HTR-8/SVneo (cell line): ENCODE measurements around the gene GCNT2.
A peak's percentile ranks its signal among the peaks of the same experiment; 100 is the strongest.

ENCODE experiments used
- DNase-seq: peaks from one replicate; pipeline ENCODE4 v3.0.0; 2011; ENCODE audit warnings: low spot score, mixed read lengths; ENCODE audit not compliant: insufficient read length
- FAIRE-seq: peaks from 2 replicates; lab custom pipeline; 2011; peaks lifted over from hg19 to GRCh38; lab: Jason Lieb, UNC

Gene GCNT2

GRCh38 chr6:10541591-10541990 lies 20.4 kb downstream of the GCNT2 start:
- no peak for DNase-seq
- no peak for FAIRE-seq

DNA sequence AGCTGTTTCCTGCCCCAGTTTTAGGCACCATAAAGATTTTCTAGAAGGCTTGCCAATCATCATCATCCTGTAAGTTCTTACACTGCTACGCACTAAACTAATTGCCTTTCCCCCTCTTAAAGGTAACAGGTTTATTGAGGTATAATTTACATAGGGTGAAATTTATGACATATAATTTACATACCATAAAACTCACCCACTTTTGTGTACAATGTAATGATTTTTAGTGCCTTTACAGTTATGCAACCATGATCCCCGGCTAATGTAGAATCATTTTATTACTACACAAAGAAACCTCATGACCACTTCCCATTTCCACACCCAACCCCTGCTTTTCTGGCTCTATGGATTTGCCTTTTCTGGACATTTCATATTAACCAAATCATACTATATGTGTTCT lies 21.1 kb downstream of the GCNT2 start:
- DNase-seq (no peak), FAIRE-seq (no peak)

GRCh38 chr6:10543488-10543887 lies 22.3 kb downstream of the GCNT2 start:
- no peak for DNase-seq
- no peak for FAIRE-seq

- DNase-seq (no peak), FAIRE-seq (no peak)
Measured at GRCh38 chr6:10545482-10545881, 24.3 kb downstream of the GCNT2 start.

- no peak for DNase-seq
- FAIRE-seq, result no peak
Measured at GRCh38 chr6:10547809-10548208, 26.7 kb downstream of the GCNT2 start.

DNA sequence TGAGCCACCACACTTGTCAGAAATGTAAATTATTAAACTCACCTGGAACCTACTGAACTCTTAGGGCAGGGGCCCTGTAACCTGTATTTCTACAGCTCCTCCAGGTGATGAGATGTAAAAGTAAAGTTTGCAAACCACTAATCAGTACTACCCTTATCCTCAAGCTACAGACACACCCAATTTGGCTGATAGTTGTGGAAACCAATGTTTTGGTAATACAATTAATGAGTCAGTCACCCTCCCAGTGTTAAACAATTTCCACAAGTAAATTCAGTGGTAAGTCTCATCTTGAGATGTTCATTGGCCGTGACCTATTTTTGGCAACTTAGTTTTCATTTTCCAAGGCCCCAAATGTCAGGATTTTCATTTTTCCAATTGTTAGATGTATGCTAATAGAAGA lies 29.6 kb downstream of the GCNT2 start:
- DNase-seq, result no peak
- no peak for FAIRE-seq

GRCh38 chr6:10552270-10552810 lies 31.2 kb downstream of the GCNT2 start:
- DNase-seq, result no peak
- FAIRE-seq, result no peak

GRCh38 chr6:10553871-10554270 lies 32.7 kb downstream of the GCNT2 start:
- DNase-seq (no peak), FAIRE-seq (no peak)

DNA sequence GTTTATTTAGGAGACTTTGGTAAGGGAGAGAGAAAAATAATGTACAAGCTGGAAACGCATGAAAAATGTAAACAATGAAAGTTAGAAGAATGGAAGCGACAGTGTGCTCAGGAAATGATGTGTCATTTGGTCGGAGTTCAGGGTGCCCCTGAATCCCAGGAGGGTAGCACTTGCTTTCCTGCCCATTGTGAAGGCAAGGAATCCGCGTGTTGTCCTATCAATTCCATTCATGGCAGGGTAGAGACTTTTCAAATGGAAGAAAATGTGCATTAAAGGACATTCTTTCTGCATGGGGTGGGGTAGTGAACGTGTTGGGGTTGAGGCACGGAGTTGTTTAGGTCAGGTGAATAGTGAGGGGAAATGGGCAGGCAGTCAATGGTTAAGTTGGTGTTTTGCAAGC lies 33.7 kb downstream of the GCNT2 start:
- FAIRE-seq (no peak), DNase-seq (no peak)

DNA sequence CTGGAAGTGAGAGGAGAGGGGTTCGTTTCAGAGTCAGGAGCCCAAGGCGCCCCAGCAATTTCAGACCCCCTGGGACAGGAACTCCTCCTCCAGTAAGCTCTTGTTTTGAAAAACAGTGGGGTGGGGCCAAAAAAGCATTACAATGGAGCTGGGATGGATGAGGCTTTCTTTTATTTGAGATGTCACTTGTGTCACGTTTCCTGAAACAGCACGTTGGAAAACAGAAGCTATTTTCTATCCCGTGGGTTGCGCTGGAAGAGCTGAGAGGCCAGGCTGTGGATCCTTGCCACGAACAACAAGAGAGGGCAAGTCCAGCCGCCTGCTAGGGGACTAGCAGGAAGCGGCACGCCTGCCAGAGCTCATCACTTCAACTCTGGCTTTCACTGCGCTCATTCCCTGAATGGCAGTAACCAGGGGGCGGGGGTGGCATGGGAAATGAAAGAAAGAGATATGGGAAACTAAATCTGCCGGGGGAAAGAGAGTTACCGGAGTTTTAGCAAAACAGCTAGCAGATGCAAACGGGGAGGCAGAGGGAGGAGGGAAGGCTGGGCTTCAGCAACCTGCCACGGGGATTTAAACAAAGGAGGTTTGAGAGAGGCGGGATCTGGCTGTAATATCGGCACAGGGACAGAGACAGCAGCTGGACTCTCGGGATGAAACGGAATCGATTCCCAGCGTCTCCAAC lies 34.6 kb downstream of the GCNT2 start:
- DNase-seq, result peak; percentile 69
- peak; percentile 77 for FAIRE-seq

DNA sequence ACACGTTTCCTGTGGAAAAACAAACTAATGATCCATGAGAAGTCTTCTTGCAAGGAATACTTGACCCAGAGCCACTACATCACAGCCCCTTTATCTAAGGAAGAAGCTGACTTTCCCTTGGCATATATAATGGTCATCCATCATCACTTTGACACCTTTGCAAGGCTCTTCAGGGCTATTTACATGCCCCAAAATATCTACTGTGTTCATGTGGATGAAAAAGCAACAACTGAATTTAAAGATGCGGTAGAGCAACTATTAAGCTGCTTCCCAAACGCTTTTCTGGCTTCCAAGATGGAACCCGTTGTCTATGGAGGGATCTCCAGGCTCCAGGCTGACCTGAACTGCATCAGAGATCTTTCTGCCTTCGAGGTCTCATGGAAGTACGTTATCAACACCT lies 35.4 kb downstream of the GCNT2 start:
- no peak for FAIRE-seq
- DNase-seq, result no peak

- DNase-seq (no peak), FAIRE-seq (no peak)
Measured at GRCh38 chr6:10556992-10557391, 35.8 kb downstream of the GCNT2 start.

- DNase-seq (no peak), FAIRE-seq (no peak)
Measured at GRCh38 chr6:10557913-10558312, 36.8 kb downstream of the GCNT2 start.

DNA sequence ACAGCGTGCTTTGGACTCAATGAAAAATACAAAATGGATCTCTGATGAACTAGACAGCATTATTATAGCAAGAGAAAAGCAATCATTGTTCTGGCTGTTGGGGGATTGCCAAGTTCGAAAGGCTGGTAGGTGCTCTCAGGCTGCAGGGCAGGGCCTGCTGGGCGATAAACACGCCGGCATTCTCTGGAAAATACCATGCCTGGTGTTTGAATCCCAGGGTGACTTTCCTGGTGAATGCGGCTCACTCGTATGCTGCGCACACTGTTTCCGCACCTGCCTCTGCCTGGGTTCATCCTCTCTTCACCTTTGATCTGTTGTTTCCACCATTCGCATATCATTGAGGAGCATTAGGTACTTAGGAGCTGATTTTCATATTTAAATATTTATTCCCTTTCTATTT lies 37.4 kb downstream of the GCNT2 start:
- FAIRE-seq, result no peak

DNA sequence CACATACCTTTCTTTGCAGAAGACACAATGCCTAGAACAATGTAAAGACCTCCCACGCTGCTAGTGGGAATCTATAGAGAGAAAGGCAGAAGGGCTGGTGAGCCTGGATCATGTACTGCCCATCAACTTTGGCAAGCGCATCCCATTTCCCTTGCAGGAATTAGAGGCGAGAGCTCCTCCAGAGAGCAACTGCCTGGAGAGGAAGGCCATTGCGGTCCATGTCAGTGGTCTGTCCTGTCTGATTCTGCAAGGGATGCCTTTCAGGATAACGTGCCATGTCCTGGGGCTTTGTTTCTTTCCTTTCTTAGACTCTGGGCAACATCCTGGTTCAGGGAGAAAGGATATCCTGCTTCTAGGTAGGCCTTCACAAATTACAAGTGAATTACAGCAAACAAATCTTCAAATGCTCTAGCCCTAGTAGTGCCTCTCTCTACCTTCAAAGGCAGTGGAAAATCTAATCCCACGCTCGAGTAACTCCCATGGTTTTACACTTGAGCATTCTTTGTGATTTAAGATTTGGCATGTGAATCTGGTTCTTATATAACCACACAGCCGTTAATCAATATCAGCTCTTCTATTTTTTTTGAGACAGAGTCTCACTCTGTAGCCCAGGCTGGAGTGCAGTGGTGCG lies 38.5 kb downstream of the GCNT2 start:
- DNase-seq (no peak), FAIRE-seq (no peak)

More for the DNA sequence above, 37.4 kb downstream of the GCNT2 start:
- DNase-seq, result no peak

DNA sequence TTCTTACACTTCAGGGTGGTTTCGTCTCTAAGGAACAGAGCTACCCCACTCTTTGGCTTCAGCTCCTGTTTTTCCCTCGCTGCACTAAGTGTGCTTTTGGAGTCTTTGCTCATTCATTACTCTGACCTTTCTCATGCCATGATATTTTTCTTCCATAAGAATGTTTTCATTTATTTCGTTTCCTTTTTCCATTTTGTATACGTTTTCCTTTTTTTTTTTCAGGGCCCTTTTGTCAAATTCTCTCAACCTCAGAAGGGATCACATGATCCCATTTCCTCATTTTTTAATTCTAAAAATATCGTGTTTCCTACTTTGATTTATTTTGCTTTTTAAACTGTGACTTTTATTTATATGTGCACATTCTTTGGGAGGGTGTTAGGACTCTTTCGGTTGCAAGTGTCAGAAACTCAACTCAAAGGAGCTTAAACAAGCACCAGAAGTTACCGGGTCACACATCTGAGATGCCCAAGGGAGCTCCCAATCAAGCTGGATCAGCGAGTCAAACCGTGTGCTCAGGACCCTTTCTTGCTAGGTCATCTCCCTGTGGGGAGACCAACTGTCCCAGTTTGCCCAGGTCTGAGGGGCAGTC lies 40.6 kb downstream of the GCNT2 start:
- DNase-seq (no peak), FAIRE-seq (no peak)

GRCh38 chr6:10564975-10565673 lies 44.0 kb downstream of the GCNT2 start:
- DNase-seq (no peak), FAIRE-seq (no peak)

- no peak for DNase-seq
- no peak for FAIRE-seq
Measured at GRCh38 chr6:10565913-10566312, 44.8 kb downstream of the GCNT2 start.

DNA sequence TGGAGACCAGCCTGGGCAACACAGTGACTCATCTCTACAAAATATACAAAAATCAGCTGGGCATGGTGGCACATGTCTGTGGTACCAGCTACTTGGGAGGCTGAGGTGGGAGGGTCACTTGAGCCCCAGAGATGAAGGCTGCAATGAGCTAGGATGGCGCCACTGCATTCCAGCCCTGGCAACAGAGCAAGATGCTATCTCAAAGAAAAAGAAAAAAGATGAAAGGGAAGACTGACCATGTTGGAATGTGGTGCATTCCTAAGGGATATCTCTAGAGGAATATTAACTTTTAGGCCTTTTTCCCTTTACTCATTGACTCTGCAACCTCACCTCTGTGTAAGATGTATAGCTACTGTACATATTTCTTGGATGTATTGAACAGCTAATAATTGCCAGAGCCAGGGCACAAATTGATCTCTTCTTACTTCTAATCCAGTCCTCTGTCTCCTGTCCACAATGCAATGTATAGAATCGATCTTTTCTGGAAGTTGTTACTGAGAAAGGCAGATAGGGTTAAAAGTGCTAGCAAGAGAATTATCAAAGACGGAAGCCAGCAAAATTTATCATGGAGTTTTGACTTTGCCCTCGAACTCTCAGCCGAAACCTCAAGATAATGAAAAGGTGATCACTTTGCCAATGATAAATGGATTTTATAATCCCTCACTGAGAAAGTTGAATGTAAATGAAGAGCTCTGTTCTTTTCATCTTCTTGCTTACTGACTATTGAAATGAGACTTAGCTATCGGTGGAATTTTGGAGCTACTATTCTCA lies 46.3 kb downstream of the GCNT2 start:
- FAIRE-seq (no peak), DNase-seq (no peak)
